Neural cell (in vitro differentiated cells): ENCODE measurements around the gene HAAO. TPM values are rescaled to one million over a fixed set of nuclear protein-coding genes. Genes with fewer than 3 reads are reported as not detected.

Experiments used
- H2AFZ ChIP-seq: fragments of 200-600, 300-800 bp; sonication (generic), shearing (Covaris generic); 2 replicates; pipeline ENCODE4 v1.6.0; 2014; ENCODE audit warnings: low read depth, mild to moderate bottlenecking, antibody characterized with exemption, low read length, moderate library complexity
- H3F3A ChIP-seq: fragments of 200-600 bp; shearing (Covaris generic); 2 replicates; pipeline ENCODE4 v1.6.1; 2016; ENCODE audit warnings: mild to moderate bottlenecking, moderate library complexity, mixed read lengths, antibody characterized with exemption, low read length; ENCODE audit not compliant: insufficient read depth, poor library complexity, severe bottlenecking
- H3K27ac ChIP-seq: fragments of 200-600, 300-800 bp; sonication (generic), shearing (Covaris generic); 2 replicates; pipeline ENCODE4 v1.5.1; 2014; ENCODE audit warnings: mild to moderate bottlenecking, low read length, moderate library complexity
- H3K27me3 ChIP-seq: fragments of 300-800, 200-600 bp; sonication (generic), shearing (Covaris generic); 2 replicates; pipeline ENCODE4 v1.6.0; 2014; ENCODE audit warnings: mild to moderate bottlenecking, low read depth, low read length, moderate library complexity; ENCODE audit not compliant: insufficient read depth
- H3K36me3 ChIP-seq: fragments of 300-800, 200-600 bp; sonication (generic), shearing (Covaris generic); 2 replicates; pipeline ENCODE4 v1.5.1; 2014; ENCODE audit warnings: mild to moderate bottlenecking, antibody characterized with exemption, low read length, moderate library complexity; ENCODE audit not compliant: insufficient read depth
- H3K4me2 ChIP-seq: fragments of 300-800, 200-600 bp; sonication (generic), shearing (Covaris generic); 2 replicates; pipeline ENCODE4 v1.6.0; 2014; ENCODE audit warnings: mild to moderate bottlenecking, low read length
- H3K4me3 ChIP-seq: fragments of 300-800, 200-600 bp; sonication (generic), shearing (Covaris generic); 2 replicates; pipeline ENCODE4 v1.5.1; 2014; ENCODE audit warnings: mild to moderate bottlenecking, low read length, moderate library complexity
- H3K79me2 ChIP-seq: fragments of 200-600 bp; shearing (Covaris generic); replicated peaks from 2 replicates; pipeline ENCODE4 v1.6.0; 2014; ENCODE audit warnings: mild to moderate bottlenecking, low read length, moderate library complexity; ENCODE audit not compliant: insufficient read depth
- H3K9ac ChIP-seq: fragments of 300-800, 200-600 bp; sonication (generic), shearing (Covaris generic); 2 replicates; pipeline ENCODE4 v1.6.1; 2016; ENCODE audit warnings: mild to moderate bottlenecking, low read length, mixed read lengths
- H3K9me2 ChIP-seq: fragments of 200-600 bp; shearing (Covaris generic); 2 replicates; pipeline ENCODE4 v1.6.1; 2016; ENCODE audit warnings: mild to moderate bottlenecking, low read length, mixed read lengths; ENCODE audit not compliant: insufficient read depth
- H3K9me3 ChIP-seq: fragments of 200-600, 300-800 bp; sonication (generic), shearing (Covaris generic); 2 replicates; pipeline ENCODE4 v1.6.1; 2016; ENCODE audit warnings: mild to moderate bottlenecking, mixed run types, low read length, moderate library complexity, mixed read lengths
- H4K20me1 ChIP-seq: fragments of 200-600 bp; shearing (Covaris generic); 2 replicates; pipeline ENCODE4 v1.6.1; 2016; ENCODE audit warnings: mild to moderate bottlenecking, mixed run types; ENCODE audit not compliant: insufficient read depth
- CTCF ChIP-seq: fragments of 450-650 bp; IDR thresholded peaks from 2 replicates; pipeline ENCODE4 v1.5.1; 2014; ENCODE audit warnings: antibody characterized with exemption, mild to moderate bottlenecking, moderate library complexity; ENCODE audit not compliant: poor library complexity, severe bottlenecking
- EP300 ChIP-seq: fragments of 450-650 bp; conservative IDR thresholded peaks from 2 replicates; pipeline ENCODE4 v1.6.1; 2014; ENCODE audit warnings: antibody characterized with exemption, mild to moderate bottlenecking, moderate library complexity; ENCODE audit not compliant: poor library complexity, severe bottlenecking
- EZH2 ChIP-seq: fragments of 200-600, 300-800 bp; shearing (Covaris generic), sonication (generic); IDR thresholded peaks from 2 replicates; pipeline ENCODE4 v1.6.1; 2014; ENCODE audit warnings: antibody characterized with exemption, low read length, borderline replicate concordance, mild to moderate bottlenecking; ENCODE audit not compliant: insufficient read depth, poor library complexity, severe bottlenecking
- MXI1 ChIP-seq: fragments of 450-650 bp; conservative IDR thresholded peaks from 2 replicates; pipeline ENCODE4 v1.6.1; 2014; ENCODE audit warnings: antibody characterized with exemption, mild to moderate bottlenecking; ENCODE audit not compliant: poor library complexity, severe bottlenecking
- POLR2AphosphoS5 ChIP-seq: IDR thresholded peaks from 2 replicates; pipeline ENCODE4 v1.6.1; 2012
- RAD21 ChIP-seq: fragments of 450-650 bp; conservative IDR thresholded peaks from 2 replicates; pipeline ENCODE4 v1.6.1; 2014; ENCODE audit warnings: antibody characterized with exemption, mild to moderate bottlenecking, moderate library complexity
- SMC3 ChIP-seq: fragments of 450-650 bp; conservative IDR thresholded peaks from 2 replicates; pipeline ENCODE4 v1.6.1; 2014; ENCODE audit warnings: antibody characterized with exemption, mild to moderate bottlenecking, moderate library complexity; ENCODE audit not compliant: poor library complexity
- TAF1 ChIP-seq: IDR thresholded peaks from 2 replicates; pipeline ENCODE4 v1.6.1; 2012; ENCODE audit warnings: low read depth
- polyA plus RNA-seq: library from polyadenylated mRNA; depleted of rRNA; stranded (reverse); fragments of >200 nt; gene quantifications from 2 replicates; pipeline ENCODE4 v1.2.3, GENCODE V29; 2014
- TF ChIP-seq, protein P1 (sequence below): IDR thresholded peaks from 2 replicates; pipeline ENCODE4 v1.6.1; 2012; ENCODE audit warnings: borderline replicate concordance

The HAAO gene
- polyA plus RNA-seq, 1 donor from 2014 or later, result not detected

DNA sequence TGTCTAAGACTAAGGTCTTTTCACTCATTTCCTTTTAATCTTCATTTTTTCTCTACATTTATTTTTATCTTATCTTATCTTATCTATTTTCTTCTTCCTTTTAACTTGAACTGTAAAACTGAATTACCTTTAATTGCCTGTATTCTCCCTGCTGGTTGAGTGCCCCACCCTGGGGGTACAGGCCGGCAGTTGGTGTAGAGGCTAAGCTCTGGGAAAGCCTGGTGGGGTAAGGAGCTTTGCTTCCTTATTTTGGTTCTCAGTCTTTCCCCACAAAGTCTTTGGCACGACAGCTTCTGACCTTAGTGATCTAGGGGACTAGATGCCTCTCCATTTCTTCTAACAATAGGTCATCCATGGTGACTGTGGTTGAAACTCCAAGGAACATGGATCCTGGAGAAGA lies 26.8 kb upstream of the HAAO start:
- no peak overlapping the region for H3K4me3 ChIP-seq
- H3K9ac ChIP-seq, result no peak overlapping the region
- TF ChIP-seq EP300, result no peak
- no peak for TF ChIP-seq CTCF
- no peak for TF ChIP-seq RAD21
- no peak for TF ChIP-seq MXI1
- no peak for TF ChIP-seq TAF1
- TF ChIP-seq EZH2, result no peak
- TF ChIP-seq, protein P1, sequence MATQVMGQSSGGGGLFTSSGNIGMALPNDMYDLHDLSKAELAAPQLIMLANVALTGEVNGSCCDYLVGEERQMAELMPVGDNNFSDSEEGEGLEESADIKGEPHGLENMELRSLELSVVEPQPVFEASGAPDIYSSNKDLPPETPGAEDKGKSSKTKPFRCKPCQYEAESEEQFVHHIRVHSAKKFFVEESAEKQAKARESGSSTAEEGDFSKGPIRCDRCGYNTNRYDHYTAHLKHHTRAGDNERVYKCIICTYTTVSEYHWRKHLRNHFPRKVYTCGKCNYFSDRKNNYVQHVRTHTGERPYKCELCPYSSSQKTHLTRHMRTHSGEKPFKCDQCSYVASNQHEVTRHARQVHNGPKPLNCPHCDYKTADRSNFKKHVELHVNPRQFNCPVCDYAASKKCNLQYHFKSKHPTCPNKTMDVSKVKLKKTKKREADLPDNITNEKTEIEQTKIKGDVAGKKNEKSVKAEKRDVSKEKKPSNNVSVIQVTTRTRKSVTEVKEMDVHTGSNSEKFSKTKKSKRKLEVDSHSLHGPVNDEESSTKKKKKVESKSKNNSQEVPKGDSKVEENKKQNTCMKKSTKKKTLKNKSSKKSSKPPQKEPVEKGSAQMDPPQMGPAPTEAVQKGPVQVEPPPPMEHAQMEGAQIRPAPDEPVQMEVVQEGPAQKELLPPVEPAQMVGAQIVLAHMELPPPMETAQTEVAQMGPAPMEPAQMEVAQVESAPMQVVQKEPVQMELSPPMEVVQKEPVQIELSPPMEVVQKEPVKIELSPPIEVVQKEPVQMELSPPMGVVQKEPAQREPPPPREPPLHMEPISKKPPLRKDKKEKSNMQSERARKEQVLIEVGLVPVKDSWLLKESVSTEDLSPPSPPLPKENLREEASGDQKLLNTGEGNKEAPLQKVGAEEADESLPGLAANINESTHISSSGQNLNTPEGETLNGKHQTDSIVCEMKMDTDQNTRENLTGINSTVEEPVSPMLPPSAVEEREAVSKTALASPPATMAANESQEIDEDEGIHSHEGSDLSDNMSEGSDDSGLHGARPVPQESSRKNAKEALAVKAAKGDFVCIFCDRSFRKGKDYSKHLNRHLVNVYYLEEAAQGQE, result no peak
- TF ChIP-seq POLR2AphosphoS5, result no peak
- no peak for TF ChIP-seq SMC3
- no peak overlapping the region for H2AFZ ChIP-seq
- no peaks in the 10 kb centered on the region for H3K9me2 ChIP-seq
- no peaks in the 10 kb centered on the region for H3K27me3 ChIP-seq
- no peak overlapping the region for H3K27ac ChIP-seq
- H3K9me3 ChIP-seq, result no peaks in the 10 kb centered on the region
- no peaks in the 10 kb centered on the region for H3F3A ChIP-seq
- H3K36me3 ChIP-seq, result no peaks in the 10 kb centered on the region
- no peaks in the 10 kb centered on the region for H4K20me1 ChIP-seq
- no peak overlapping the region for H3K4me2 ChIP-seq
- H3K79me2 ChIP-seq, result no peaks in the 10 kb centered on the region

DNA sequence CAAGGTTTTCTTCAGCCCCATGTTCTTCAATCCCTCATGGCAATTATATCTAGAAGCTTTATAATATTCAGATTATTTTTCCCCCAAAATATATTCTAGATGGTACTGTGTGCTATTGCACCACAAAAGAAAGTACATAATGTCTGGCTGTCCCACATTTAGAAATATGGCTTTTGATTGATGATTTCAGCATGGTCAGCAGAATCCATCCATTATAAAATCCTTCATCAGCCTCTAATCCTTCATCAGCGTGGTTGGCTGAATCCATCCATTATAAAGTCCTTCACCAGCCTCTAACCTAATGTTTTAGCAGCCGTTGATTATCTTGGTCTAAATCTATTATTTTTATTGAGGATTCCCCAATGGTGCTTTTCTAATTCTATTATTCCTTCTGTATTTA lies 23.3 kb upstream of the HAAO start:
- Histone ChIP-seq H3K36me3 (no peaks in the 10 kb centered on the region), H3K27me3 (no peaks in the 10 kb centered on the region), H3K79me2 (no peaks in the 10 kb centered on the region), H3K9me2 (no peaks in the 10 kb centered on the region), H3F3A (peaks cover 2% of the 10 kb centered on the region), H4K20me1 (no peaks in the 10 kb centered on the region), H3K27ac (no peak overlapping the region), H3K4me3 (no peak overlapping the region), H2AFZ (no peak overlapping the region), H3K4me2 (no peak overlapping the region), H3K9me3 (no peaks in the 10 kb centered on the region), H3K9ac (no peak overlapping the region)
- TF ChIP-seq MXI1 (no peak), EP300 (no peak), RAD21 (no peak), CTCF (no peak), TAF1 (no peak), EZH2 (no peak), POLR2AphosphoS5 (no peak), SMC3 (no peak)
- TF ChIP-seq, protein P1, result no peak
